ENCODE data around the gene KIAA1217. TPM values are rescaled to one million over a fixed set of nuclear protein-coding genes. Genes with fewer than 3 reads are reported as not detected.

Gene KIAA1217
- total RNA-seq, 1 experiment from 2014 or later: 18.6 TPM

DNA sequence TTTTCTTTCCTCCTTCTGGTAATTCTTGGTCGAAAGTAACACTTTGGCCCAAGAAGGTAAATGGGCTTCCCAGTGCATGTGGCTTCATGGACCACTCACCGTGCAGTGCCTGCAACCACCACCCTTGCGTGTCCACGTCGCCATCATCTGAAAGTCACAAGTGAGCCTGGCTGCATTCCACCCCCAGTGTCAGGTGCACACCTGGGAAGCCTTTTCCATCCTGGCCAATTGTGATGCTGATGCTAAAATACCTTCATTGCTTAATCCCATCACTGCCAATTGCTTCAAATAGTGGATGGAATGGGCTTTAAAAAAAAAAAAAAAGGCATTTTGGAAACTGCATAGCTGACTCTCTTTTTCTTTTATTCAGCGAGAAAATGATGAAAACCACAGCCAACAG is 285.8 kb downstream of the KIAA1217 start:
- no peak overlapping the region for H4K5ac ChIP-seq (ENCODE audit: insufficient read length, low read depth, low read length)
- H3K56ac ChIP-seq (ENCODE audit: insufficient read length, low read depth, low read length): no peak overlapping the region
- no peaks in the 10 kb centered on the region for H3K79me2 ChIP-seq (ENCODE audit: insufficient read depth, low read length)
- no peak overlapping the region for H2AK5ac ChIP-seq (ENCODE audit: insufficient read length, low read length)
- peaks cover 4% of the 10 kb centered on the region for H3K4me1 ChIP-seq (ENCODE audit: insufficient read depth, low read length)
- no peak overlapping the region for H2AFZ ChIP-seq (ENCODE audit: low read length)
- WGBS (ENCODE audit: extremely low coverage, insufficient read length, low lambda C conversion rate): no CpG with 5 or more reads among the region's 6 CpGs
- no peak overlapping the region for H4K8ac ChIP-seq (replicated peaks; ENCODE audit: insufficient read length, low read depth, low read length)
- no peak overlapping the region for H3K23ac ChIP-seq (ENCODE audit: insufficient read length, low read depth, low read length)
- no peak overlapping the region for H2BK120ac ChIP-seq (ENCODE audit: low read depth, low read length, poor library complexity, severe bottlenecking)
- no peaks in the 10 kb centered on the region for H4K20me1 ChIP-seq (ENCODE audit: control insufficient read depth, insufficient read depth, insufficient read length)
- no peaks in the 10 kb centered on the region for H3K23me2 ChIP-seq (ENCODE audit: insufficient read length, low read depth, low read length, poor library complexity, severe bottlenecking)
- no peak overlapping the region for H3T11ph ChIP-seq (ENCODE audit: low read length)
- Mint-ChIP-seq H3K27me3 (ENCODE audit: low read depth) (no peaks in the 10 kb centered on the region), H3K4me3 (peak overlapping the region in 1 of 2 experiments; percentile 45; a peak in 1 of 5 replicates), H3K36me3 (ENCODE audit: insufficient read depth in 1 of 3, low read depth in 3 of 3) (peaks cover 0 to 5% (median 0%) of the 10 kb centered on the region in 3 experiments; a peak in 2 of 7 replicates), H3K4me1 (peaks cover 33 to 34% of the 10 kb centered on the region in 2 experiments), H3K27ac (peak overlapping the region; percentile 95 to 97 (median 97)), H3K9me3 (no peaks in the 10 kb centered on the region)
- TF ChIP-seq, protein P1, sequence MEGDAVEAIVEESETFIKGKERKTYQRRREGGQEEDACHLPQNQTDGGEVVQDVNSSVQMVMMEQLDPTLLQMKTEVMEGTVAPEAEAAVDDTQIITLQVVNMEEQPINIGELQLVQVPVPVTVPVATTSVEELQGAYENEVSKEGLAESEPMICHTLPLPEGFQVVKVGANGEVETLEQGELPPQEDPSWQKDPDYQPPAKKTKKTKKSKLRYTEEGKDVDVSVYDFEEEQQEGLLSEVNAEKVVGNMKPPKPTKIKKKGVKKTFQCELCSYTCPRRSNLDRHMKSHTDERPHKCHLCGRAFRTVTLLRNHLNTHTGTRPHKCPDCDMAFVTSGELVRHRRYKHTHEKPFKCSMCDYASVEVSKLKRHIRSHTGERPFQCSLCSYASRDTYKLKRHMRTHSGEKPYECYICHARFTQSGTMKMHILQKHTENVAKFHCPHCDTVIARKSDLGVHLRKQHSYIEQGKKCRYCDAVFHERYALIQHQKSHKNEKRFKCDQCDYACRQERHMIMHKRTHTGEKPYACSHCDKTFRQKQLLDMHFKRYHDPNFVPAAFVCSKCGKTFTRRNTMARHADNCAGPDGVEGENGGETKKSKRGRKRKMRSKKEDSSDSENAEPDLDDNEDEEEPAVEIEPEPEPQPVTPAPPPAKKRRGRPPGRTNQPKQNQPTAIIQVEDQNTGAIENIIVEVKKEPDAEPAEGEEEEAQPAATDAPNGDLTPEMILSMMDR (conservative IDR thresholded peaks at IDR 0.05): no peak
- H3K18ac ChIP-seq (ENCODE audit: insufficient read length, low read depth, low read length): no peak overlapping the region
- no peak overlapping the region for H2BK12ac ChIP-seq (ENCODE audit: insufficient read length, low read depth, low read length)
- no peak overlapping the region for H2BK20ac ChIP-seq (ENCODE audit: low read depth, low read length, poor library complexity, severe bottlenecking)
- no peaks in the 10 kb centered on the region for H3K27me3 ChIP-seq (ENCODE audit: insufficient read depth, low read length)
- H3K14ac ChIP-seq (ENCODE audit: insufficient read depth, low read length): peak overlapping the region; percentile 42; the same call in 1 of the 2 replicates
- no peaks in the 10 kb centered on the region for H3K9me3 ChIP-seq (ENCODE audit: control insufficient read depth, low read depth, low read length)
- DNase-seq: no peak
- H3K27ac ChIP-seq (ENCODE audit: insufficient read length, low read depth, low read length): no peak overlapping the region
- no peak overlapping the region for H4K91ac ChIP-seq (ENCODE audit: insufficient read length, low read depth, low read length)
- no peak overlapping the region for H2BK15ac ChIP-seq (ENCODE audit: low read depth, low read length)
- H3K79me1 ChIP-seq (ENCODE audit: insufficient read depth, low read depth, low read length, poor library complexity, severe bottlenecking): no peaks in the 10 kb centered on the region
- H3K4me2 ChIP-seq (ENCODE audit: insufficient read depth, insufficient read length, low read length): no peak overlapping the region
- no peak overlapping the region for H2BK5ac ChIP-seq (ENCODE audit: insufficient read length, low read length)
- H3K9ac ChIP-seq (ENCODE audit: extremely low read depth, insufficient read length, low read length): no peak overlapping the region
- H3K4ac ChIP-seq (ENCODE audit: low read depth, low read length): no peak overlapping the region

Measured in H9 (cell line).